HG03139 (cell line): ENCODE results near the gene SGSM2.

Experiments
- ATAC-seq: cut with Tn5 transposase; IDR thresholded peaks from one replicate; pipeline ENCODE4 v1.9.1; 2021; ENCODE audit not compliant: unreplicated experiment

SGSM2 gene

DNA sequence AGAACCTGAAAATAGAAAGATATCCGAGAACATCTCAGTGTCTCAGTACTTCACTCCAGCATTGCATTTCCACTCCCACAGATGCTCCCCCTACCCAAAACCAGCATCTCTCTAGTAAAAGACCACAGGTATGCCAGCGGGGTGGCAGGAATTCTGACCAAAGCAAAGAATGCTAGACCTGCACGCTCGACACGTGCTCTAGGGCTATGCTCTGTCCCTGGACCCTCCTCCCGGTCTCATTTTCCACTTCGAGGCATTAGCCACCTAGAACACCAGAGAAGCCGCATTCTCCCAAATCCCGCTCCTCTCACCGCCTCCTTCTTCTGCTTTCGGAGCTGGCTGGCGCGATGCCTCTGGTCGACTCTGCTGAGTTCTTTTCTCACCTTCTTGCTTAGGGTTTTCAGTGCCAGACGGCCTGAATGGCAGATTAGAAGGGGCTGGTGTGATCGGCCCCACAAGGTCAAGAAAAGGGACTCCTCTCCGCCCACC is 1.5 kb upstream of the SGSM2 start:
- ATAC-seq, result no peak

DNA sequence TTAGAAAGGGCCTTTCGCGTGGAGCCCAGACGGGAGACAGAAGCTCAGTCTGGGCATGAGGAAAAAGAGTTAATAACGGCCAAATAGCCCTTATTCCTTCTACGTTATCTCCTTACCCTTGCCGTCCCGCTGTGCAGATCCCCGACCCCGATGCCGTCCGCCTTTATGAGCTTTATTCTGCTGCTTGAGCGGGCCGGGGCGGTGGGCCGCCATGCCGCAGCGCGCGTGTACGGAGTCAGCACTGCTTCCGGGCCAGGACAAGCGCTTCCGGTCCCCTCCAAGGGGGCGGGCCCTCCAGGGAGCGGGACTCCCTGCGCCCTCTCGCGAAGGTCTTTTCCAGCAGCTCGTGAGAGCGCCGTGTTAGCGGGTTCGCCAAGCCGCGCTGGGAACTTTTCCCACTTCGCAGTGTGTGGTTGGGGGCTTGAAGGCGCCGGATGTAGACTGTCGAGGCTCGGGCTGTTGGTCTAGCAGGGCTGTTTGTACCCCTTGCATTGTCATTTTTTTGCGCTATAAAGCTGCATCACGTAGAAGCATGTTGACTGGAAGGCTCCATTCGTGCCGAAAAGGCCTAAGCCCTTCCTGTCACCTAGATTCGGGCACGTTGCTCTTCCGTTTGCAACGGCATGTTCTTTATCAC is 968 bp upstream of the SGSM2 start, which contains the start of gene TSR1:
TSS of gene TSR1 (minus strand) at position 243 of the 637 bp plus-strand sequence. CDS start at position 213, 30 bp downstream.
- ATAC-seq, result peak; percentile 66

DNA sequence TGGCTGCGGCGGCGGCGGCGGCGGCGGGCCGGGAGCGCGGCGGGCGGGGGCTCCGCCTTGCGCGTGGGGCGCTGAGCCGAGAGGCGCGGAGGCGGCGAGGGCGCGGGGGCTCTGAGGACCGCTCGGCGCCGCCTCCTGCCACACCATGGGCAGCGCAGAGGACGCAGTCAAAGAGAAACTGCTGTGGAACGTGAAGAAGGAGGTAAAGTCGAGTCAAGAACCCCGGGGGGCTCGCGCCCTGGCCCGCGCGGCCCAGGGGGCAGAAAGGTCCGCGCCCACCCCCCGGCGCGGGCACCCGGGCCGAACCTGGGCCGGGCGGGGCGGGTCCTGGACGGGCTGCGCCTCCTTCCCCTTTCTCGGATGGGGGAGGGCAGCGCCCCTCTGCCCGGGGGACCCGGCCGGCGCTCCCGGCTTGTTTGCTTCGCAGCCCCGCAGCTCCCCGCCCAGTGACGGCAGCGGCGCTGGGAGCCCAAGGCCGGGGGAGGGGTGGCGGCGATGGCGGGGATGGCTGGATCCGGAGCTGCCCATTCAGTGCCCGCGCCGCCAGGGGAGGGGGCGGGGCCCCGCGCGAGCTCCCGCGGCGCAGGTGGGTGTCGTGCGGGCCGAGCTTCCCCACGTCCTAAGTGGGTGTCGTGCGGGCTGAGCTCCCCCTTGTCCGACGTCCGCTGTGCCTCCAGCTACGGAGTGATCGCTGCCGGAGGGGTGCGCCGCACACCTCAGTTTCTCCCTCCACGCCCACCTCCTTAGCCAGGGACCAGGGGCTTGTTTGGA is 428 bp downstream of the SGSM2 start:
- no peak for ATAC-seq

DNA sequence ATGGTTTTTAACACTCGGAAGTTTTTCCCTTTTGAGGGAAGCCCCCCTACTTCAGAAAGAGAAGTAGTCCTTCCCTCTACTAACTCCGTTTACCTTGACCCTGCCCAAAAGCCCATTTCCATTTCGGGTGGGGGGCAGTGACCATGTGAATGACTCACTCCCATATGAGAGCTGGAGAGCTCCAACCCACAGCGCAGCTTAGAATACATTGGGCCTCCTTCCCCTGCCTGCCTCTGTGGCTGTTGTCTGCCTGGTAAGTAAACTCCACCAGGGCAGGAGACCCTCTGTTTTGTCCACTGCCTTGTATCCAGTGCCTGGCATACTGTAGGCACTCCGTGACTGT is 985 bp downstream of the SGSM2 start:
- no peak for ATAC-seq

DNA sequence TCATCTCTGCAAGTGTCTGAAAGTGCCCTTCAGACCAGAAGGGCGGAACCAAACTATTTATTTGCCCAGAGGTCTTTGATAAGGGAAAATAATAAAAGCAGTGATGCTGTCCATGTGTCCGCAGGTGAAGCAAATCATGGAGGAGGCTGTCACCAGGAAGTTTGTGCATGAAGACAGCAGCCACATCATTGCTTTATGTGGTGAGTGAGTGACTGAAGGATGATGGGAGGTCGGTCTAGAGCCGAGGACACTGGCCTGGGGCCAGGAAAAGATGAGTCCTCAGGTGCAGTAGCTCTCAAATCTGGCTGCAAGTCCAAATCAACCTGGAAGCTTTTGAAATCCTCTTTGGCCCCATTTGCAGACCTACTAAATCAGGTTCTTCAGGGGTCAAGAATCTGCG is 6.1 kb downstream of the SGSM2 start:
- ATAC-seq, result no peak

DNA sequence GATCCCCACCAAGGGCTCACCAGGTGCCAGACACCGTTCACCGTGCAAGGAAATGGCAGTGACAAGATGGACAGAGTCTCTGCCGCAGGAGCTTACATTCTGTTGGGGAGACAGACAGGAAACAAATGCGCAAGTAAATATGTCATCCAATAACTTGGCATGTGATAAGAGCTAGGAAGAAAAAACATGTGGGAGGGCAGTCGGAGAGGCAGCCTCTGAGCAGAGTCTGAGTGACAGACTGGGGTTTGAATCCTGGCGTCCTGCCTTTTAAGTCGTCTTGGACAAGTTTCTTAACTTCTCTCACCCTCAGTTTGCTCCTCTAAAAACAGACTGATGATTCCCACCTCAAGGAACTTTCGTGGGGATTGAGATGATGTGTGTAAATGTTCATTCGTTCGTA is 7.2 kb downstream of the SGSM2 start:
- no peak for ATAC-seq

DNA sequence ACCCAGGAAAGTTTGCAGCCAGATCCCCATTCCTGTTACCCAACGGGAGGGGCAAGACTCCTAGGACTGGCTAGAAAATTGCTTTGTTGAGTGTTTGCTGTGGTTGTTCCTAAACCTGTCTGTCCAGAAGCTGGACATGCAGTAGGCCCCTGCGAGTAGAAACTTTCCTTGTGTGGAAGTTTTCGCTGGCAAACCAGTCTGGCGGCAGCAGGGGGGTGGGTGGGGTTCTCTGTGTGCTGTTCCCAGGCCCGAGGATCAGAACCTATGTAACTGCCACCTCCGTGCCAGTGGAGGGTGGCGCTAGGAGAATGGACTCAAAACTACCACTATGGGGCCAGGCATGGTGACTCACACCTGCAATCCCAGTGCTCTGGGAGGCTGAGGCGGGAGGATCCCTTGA is 9.2 kb downstream of the SGSM2 start:
- no peak for ATAC-seq

DNA sequence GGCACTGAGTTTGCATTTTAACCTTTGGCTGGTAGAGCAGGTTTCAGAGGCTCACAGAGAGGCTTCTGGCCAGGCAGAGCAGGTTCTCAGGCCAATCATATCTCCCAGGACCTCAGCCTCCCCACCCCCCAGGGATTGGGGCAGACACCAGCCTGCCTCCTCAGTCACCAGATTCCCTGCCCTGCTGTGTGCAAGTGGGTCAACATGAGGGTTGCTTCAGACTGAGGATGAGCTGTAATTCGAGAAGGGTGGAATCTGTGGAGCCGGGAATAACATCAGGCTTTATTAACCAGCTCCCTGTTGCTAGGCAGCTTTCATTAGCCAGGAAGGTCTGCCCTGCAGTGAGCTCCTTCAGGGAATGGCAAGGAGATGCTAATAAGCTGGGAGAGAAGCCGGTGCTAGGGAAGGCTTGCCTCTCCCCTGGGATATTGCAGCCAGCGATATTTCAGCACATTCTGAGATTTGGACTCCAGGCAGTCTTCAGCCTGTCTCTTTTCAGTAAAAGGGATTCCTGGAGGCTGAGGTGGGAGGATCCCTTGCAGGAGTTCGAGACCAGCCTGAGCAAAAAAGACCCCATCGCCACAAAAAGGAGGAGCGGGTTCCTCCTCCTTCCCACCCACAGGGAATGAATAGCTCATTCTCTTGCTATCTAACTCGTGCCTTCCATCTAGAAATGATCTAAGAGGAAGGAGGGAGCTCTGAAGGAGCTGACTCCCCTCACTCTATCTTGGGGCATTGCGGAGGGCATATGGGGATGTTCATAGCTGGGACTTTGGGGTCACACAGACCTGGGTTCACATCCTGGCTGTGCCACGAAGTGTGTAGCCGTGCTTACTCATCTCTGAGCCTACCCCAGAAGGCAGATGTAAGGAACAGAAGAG is 10.7 kb downstream of the SGSM2 start:
- ATAC-seq, result no peak

DNA sequence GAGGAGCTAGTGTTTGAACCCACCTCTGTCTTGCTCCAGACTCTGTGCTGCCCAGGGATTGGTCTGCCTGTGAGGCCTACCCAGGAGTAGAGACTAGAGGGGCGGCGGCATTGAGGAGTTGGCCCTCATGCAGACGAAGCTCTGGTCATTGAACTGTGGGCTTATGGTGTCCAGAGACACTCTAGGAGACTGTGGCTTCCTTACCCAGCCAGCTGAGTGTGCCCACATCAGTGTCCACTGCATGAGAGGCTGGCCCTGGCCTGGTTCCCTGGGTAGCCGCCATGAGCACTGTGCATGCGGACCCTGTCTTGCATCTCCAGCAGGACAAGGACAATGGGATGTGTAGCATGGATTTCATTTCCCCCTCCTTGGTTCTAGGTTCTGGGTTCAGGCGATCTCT is 14.0 kb downstream of the SGSM2 start:
- no peak for ATAC-seq

DNA sequence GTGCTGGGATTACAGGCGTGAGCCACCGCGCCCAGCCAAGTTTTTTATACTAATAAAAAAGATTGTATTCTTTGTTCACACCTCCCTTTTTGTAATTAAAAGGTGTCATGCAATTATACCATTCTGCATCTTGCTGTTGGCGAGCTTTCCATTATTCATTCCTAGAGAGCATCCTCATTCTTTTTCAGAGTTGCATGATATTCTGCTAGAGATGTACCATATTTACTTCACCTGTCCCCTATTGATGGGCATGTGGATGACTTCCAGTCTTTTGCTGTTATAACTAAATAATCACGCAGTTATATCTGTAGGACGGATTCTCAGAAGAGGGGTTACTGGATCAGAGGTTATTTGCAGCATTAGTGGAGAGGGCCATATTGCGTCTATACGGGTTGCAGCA is 17.0 kb downstream of the SGSM2 start:
- ATAC-seq, result no peak

DNA sequence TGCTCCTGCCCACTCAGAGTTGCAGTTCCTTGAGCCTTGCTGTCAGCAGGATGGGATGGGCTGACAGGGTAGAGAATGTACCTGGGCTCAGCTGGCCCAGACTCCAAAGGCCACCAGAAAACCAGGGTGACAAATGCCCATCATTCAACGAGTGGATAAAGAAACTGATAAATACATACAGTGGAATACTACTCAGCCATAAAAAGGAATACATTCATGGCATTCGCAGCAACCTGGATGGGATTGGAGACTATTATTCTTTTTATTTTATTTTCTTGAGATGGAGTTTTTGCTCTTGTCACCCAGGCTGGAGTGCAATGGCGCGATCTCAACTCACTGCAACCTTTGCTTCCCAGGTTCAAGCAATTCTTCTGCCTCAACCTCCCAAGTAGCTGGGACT is 19.9 kb downstream of the SGSM2 start:
- no peak for ATAC-seq

DNA sequence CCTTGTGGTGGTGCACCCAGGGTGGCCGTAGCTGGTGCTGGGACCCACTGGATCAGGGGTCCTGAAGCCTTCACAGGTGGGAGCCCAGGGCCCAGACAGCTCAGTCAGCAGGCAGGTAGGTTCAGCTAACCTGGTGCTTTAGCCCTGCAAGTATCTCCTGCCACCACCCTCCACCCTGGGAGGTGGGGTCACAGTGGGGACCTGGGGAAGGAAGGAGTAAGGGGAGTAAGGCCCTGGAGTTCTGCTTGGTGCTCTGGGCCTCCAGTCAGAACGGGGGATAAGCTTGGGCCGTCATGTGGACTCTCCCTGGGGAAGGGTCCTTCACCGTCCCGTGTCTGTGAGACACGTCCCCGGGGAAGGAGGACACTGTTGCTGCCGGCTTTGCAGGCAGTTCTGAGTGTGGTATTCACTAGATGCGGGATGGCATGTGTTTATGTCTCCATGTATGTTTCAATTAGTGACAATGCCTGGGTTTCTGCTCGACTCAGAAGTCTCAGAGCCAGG is 20.7 kb downstream of the SGSM2 start:
- ATAC-seq, result no peak

DNA sequence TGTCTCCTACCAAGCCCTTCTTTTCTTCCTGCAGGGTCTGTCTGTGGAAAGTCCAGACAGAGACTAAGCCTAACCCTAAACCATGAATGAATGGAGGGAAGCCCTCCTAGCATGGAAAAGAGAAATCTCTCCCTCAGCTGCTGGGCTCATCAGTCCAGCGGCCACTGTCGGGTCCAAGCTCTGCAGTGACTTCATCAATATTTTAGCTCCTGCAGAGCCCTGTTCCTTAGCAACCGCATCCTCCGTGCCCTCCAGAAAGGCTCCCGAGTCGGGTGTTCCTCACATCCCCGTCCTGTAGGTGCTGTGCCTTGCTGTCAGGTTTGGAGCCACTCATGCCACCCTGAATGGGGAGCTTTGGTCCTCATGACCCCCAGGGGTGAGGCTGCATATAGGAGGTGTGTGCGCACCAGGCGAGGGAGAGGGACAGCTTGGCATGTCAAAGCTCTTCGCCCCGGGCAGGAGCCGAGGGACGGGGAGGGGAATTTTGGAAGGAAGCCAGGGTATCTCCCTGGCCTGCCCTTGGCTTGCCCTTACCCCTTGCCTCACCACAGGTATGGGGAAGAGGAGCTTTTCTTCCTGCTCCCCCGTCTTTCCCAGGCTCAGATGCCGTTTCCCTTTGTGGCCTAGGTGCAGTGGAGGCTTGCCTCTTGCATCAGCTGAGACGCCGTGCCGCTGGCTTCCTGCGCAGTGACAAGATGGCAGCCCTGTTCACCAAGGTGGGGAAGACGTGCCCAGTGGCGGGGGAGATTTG is 23.9 kb downstream of the SGSM2 start:
- ATAC-seq, result no peak

DNA sequence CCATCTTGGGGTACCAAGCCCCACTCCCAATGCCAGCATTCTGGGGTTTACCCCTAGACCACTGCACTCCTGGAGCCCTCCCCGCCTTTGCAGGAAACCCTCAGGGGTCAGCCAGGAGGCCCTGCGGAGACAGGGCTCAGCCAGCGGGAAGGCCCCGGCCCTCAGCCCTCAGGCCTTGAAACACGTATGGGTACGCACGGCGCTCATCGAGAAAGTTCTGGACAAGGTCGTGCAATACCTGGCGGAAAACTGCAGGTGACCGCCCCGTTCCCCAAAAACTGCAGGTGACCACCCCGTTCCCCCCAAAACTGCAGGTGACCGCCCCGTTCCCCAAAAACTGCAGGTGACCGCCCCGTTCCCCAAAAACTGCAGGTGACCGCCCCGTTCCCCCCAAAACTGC is 24.7 kb downstream of the SGSM2 start:
- ATAC-seq, result no peak

DNA sequence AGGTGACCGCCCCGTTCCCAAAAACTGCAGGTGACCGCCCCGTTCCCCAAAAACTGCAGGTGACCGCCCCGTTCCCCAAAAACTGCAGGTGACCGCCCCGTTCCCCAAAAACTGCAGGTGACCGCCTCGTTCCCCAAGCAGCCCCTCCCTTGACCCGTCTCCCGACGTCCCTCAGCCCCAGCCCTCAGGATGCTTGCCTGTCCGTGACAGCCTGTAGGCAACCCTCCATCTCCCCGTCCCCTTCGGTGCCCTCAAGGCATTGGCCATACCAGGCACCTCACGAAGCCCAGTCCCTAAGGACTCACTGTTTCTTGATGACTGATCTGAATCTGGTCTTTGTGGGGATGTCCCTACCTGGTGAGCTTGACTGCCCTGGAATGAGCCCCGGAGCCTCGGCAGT is 25.1 kb downstream of the SGSM2 start:
- ATAC-seq, result no peak

DNA sequence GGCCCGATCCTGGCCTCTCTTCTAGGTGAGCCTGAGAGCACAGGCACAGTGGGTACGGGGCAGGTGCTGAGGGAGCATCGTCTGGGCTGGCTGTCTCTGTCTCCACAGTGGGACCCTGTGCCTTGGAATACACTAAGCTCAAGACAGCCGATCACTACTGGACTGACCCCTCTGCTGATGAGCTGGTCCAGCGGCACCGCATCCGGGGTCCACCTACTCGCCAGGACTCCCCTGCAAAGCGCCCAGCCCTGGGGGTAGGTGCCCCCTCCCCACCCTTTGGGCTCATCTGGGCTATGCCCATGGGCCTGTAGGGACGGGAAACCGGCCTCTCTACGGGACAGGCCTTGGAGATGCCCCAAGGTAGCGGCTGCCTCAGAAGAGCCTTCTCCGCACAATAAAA is 25.6 kb downstream of the SGSM2 start:
- no peak for ATAC-seq

DNA sequence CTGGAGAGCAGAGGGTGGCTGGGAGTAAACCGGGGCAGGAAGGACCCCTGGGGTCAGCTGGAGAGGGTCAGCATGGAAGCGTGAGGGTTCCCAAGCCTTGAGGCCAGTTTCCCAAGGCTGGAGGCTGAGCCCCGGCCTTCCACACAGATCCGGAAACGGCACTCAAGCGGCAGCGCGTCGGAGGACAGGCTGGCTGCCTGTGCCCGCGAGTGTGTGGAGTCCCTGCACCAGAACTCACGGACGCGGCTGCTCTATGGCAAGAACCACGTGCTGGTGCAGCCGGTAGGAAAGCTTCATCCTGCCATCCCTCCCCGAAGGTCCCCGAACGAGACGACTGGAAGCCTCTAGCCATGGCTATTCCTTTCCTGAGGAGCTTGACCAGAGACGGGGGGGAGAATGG is 26.0 kb downstream of the SGSM2 start:
- no peak for ATAC-seq

DNA sequence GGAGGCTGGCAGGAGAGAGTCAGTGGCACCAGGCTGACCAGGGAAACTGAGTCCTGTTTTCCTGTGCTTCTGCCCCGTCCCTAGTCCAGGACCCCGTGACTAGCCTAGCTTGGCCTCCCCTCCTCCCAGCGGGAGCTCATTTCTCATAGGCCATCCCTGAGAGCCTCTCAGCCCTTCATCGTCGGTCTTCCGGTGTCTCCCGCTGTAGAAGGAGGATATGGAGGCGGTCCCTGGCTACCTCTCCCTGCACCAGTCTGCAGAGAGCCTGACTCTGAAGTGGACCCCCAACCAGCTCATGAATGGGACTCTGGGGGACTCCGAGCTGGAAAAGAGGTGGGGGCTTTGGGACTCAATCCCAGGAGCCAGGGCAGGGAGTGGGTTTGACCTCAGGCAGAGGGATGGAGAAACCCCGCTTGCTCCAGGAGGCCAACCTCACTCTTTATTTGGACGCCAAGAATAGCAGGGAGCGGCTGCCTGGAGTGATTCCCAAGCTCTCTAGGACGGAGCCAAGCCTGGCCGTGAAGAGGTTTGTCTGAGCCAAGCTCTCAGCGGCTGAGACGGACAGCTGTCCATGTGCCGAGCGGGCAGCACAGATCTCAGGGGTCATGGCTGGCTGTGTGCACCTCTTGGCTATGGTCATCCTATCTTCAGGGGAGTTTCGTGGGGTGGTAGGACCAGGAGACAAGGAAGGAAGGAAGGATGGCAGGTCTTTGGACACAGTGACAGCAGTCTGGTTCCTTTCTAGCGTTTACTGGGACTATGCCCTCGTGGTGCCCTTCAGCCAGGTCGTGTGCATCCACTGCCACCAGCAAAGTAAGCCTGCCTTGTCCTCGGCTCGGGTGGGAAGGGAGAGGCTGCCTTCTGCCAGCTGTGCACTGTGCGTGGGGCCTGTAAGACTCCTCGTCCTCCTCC is 26.8 kb downstream of the SGSM2 start:
- ATAC-seq, result no peak

DNA sequence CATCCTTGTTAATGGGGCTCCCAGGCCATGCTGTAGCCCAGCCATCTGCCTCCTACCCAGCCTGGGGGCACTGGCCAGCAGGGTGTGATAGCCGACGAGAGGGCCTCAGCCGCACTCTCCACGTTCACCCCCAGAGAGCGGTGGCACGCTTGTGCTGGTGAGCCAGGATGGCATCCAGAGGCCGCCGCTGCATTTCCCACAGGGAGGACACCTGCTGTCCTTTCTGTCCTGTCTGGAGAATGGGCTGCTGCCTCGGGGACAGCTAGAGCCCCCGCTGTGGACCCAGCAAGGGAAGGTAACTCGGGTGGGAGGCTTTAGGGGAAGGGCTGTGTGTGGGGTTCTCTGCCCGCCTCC is 27.4 kb downstream of the SGSM2 start:
- no peak for ATAC-seq

DNA sequence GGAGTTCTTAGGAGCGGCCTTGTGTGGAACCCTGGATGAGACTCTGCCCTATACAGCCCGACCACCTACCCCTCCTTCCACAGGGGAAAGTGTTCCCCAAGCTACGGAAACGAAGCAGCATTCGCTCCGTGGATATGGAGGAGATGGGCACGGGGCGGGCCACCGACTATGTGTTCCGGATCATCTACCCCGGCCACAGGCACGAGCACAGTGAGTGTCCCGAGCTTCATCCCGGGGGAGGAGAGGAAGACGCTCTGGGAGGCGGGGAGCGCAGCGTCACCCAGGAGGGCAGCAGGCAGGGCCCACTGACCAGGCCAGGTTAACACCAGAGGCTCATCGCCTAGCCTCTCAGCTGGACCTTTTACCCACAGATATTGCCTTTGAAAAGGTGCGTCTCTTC is 27.8 kb downstream of the SGSM2 start:
- no peak for ATAC-seq
